ENCODE data around the gene HAUS7. TPM values are rescaled to one million over a fixed set of nuclear protein-coding genes. Genes with fewer than 3 reads are reported as not detected.
A peak's percentile ranks its signal among the peaks of the same experiment; 100 is the strongest.
"Not testable (repeated sequence)": the region's sequence is repeated elsewhere in the genome, so short reads cannot be mapped to it uniquely, and the experiment has no call there.

HAUS7 gene
- total RNA-seq, 1 experiment from 2014 or later = 29.3 TPM

- DNase-seq (ENCODE audit: low read depth) = no peak
These were observed 60.0 kb downstream of the HAUS7 start for GRCh38 chrX:153410373-153410772.

- no peak for DNase-seq (ENCODE audit: low read depth)
These were observed 60.8 kb downstream of the HAUS7 start for GRCh38 chrX:153409414-153410101.

- no peak for DNase-seq (ENCODE audit: low read depth)
These were observed 61.5 kb downstream of the HAUS7 start for GRCh38 chrX:153408871-153409351.

- no peak for DNase-seq (ENCODE audit: low read depth)
These were observed 62.1 kb downstream of the HAUS7 start for GRCh38 chrX:153408221-153408721.

- DNase-seq (ENCODE audit: low read depth) = no peak
These were observed 62.6 kb downstream of the HAUS7 start for GRCh38 chrX:153407736-153408135.

GRCh38 chrX:153406903-153407302 is 63.5 kb downstream of the HAUS7 start:
- DNase-seq (ENCODE audit: low read depth) = no peak

GRCh38 chrX:153406011-153406410 is 64.4 kb downstream of the HAUS7 start:
- DNase-seq (ENCODE audit: low read depth) = no peak

- no peak for DNase-seq (ENCODE audit: low read depth)
These were observed 65.0 kb downstream of the HAUS7 start for GRCh38 chrX:153405426-153405825.

- DNase-seq (ENCODE audit: low read depth) = not testable (repeated sequence)
These were observed 66.0 kb downstream of the HAUS7 start for GRCh38 chrX:153404333-153404732.

- DNase-seq (ENCODE audit: low read depth) = no peak
These were observed 69.1 kb downstream of the HAUS7 start, which contains the start of gene PNMA6E for GRCh38 chrX:153401133-153401764. Gene PNMA6E (minus strand): TSS chrX:153401350. CDS start chrX:153398849, 2,501 bp downstream.

GRCh38 chrX:153400146-153401132 is 69.9 kb downstream of the HAUS7 start:
- peak; percentile 3 for DNase-seq (ENCODE audit: low read depth)

- no peak for DNase-seq (ENCODE audit: low read depth)
These were observed 72.0 kb downstream of the HAUS7 start for GRCh38 chrX:153398275-153398960.

Other genes starting within 250 kb of the HAUS7 start
- not detected in 2 replicates for gene PNMA6F, start 148.8 kb downstream of the HAUS7 start, total RNA-seq (2014; rRNA removed)
- gene ZNF275, start 136.4 kb downstream of the HAUS7 start, total RNA-seq (2014; rRNA removed) = 6.6 and 9.0 TPM in 2 replicates
- gene PNMA6E, start 69.2 kb downstream of the HAUS7 start, total RNA-seq (2014; rRNA removed) = not detected in 2 replicates
- gene ZFP92, start 59.1 kb downstream of the HAUS7 start, total RNA-seq (2014; rRNA removed) = not detected in 2 replicates
- gene TREX2, start 24.5 kb downstream of the HAUS7 start, total RNA-seq (2014; rRNA removed) = 0.90 and 2.3 TPM in 2 replicates
- not detected in 2 replicates for gene BGN, start 24.4 kb upstream of the HAUS7 start, total RNA-seq (2014; rRNA removed)
- gene ATP2B3, start 47.1 kb upstream of the HAUS7 start, total RNA-seq (2014; rRNA removed) = not detected in 2 replicates
- gene CCNQ, start 128.6 kb upstream of the HAUS7 start, total RNA-seq (2014; rRNA removed) = 35.3 and 40.1 TPM in 2 replicates
- gene DUSP9, start 176.6 kb upstream of the HAUS7 start, total RNA-seq (2014; rRNA removed) = not detected in 2 replicates
- 0.19 TPM in 1 of 2 replicates, not detected in the other for gene PNCK, start 203.2 kb upstream of the HAUS7 start, total RNA-seq (2014; rRNA removed)
- gene SLC6A8, start 217.3 kb upstream of the HAUS7 start, total RNA-seq (2014; rRNA removed) = 10.2 and 13.7 TPM in 2 replicates